SW480 (cell line): ENCODE data around the gene CXCR5.

Experiments used
- DNase-seq: peaks from one replicate; pipeline ENCODE4 v3.0.0-alpha.2; 2016; ENCODE audit warnings: low spot score

Gene CXCR5

DNA sequence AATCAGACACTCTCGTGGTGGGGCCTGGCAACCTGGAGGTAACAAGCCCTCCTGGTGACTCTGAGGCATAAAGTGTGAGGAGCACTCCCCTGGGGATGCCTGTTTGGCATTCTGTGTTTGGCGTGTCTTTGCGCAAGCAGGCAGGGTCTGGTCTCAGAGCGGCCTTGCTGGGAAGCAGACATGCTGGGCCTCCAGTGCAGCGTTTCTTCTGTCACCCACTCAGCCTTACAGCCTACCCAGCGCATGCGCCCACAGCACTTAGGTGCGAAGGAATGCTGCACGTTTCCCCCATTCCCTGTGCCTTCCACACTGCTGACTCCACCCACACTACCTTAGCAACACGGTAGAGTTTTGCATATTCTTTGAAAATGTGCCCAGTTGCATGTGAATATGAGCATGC lies 7.4 kb upstream of the CXCR5 start:
- no peak for DNase-seq

DNA sequence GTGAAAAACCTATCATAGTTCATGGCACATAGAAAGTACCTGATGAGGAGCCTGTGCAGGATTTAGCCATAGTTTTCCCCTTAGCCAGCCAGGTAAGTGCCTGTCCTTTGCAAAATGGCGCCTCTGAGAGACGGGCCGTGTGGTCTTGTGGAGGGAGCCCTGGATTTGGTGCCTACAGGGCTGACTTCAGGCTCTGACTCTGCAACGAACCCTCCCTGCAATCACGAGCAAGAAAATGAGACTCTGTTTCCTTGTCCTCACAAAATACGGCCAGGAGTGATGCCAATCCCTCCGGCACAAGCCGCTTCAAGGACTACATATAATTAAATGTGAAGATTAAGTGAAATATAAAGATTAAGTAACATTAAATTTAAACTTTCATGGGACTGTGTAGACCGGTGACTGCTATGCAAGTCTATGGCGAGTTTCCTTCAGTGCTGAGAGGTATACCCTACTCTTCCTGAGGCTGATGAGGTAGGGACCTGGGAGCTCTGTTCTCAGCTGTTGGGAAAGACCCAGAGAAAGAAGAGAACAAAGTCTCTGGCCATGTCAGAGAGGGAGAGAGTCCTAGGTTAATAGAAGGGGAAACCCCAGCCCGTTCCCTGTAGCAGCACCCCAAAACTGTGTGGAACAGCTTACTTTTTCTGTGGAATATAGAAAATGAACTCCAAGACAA lies 6.1 kb upstream of the CXCR5 start:
- DNase-seq: no peak

DNA sequence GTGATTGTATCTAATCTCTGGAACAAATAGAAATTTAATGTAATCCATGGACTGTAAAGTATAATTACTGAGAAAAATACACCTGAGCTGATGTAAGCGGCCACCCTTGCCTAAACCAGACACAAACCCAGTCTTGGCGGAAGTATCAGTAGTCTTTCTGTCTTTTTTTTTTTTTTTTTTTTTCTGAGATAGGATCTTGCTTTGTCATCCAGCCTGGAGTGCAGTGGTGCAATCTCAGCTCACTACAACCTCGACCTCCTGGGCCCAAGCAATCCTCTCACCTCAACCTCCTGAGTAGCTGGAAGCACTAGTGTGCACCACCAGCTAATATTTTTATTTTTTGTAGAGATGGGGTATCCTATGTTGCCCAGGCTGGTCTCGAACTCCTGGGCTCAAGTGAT lies 5.5 kb upstream of the CXCR5 start:
- DNase-seq: no peak

DNA sequence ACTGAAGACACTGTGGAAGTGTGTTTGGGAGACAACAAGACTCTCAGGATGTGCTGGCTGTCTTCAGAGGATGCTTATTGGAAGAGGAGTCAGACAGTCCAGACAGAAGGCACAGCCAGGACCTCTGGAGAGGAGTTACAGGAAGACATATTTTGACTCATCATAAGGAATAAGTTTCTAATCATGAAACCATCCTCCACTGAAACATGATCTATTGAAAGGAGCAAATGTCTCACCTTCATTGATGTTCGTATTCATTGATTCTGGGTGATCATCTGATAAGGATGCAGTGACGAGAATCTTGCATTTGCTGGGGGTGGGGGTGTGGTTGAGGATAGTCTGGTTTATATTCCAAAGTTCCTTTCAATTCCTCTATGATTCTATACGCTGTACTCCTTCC lies 2.5 kb upstream of the CXCR5 start:
- no peak for DNase-seq

DNA sequence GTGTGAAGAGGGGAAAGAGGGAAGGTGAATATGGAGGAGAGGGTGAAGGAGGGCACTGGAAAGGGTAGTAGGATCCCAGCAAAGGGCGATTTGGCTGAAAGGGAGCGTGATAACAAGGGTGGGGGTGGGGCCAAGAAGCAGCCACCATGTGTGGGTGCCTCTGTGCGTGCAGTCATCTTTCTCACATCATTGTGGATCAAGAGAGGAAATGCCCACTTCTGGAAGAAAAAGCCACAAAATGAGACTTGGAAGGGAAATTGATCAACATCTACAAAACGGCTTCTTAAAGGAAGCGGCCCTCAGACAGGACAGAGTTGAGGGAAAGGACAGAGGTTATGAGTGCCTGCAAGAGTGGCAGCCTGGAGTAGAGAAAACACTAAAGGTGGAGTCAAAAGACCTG lies 1.2 kb upstream of the CXCR5 start:
- DNase-seq: no peak

DNA sequence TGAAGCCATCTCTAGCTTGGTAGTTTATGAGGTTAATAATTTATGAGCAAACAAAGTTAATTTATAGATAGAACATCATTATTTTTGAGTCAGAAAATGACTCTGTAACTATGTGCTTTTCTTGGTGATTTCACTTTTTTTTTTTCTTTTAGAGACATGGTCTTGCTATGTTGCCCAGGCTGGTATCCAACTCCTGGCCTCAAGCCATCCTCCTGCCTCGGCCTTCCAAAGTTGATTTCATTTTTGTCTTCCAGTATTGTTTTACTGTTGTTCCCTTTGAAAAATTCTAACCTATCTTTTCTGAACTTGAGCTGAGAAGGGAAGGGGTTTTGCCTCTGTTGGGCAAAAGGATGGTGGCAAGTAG lies 706 bp upstream of the CXCR5 start:
- DNase-seq: no peak

DNA sequence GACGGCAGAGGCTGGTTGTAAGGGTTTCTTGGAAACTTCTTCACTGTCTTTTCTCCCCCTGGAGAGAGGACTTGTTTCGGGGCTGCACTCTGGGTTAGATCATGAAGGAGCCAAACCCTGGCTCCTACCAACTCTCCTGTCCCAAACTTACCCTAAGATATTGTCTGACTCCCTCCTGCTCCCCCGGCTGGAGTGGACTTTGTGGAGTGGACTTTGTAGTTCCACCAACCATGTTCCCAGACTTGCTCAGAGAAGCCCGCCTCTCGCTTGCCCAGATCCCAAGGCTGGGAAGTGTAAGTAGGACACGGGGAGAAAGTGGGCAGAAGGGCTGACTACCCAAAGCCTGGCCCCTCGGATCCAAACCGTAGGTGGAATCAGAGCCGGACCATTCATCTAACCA lies 1.2 kb downstream of the CXCR5 start:
- DNase-seq: no peak

DNA sequence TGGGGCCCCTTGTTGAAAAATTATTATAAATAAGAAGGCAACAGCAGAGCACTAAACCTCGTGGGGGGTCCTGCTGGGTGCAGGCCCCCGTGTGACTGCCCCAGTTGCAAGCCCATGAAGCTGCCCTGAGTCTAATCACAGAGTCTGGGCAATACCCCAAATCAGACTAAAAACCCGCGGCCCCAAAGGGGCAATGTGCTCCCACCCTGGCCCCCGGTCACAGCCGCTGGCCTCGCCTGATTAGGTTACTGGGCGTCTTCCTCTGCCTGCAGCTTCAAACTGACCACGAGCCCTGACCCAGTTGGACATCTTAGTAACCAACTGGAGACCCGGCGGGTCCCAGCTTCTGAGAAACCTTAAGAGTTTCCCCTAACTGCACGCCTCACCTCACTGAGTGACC lies 1.6 kb downstream of the CXCR5 start:
- DNase-seq: no peak

DNA sequence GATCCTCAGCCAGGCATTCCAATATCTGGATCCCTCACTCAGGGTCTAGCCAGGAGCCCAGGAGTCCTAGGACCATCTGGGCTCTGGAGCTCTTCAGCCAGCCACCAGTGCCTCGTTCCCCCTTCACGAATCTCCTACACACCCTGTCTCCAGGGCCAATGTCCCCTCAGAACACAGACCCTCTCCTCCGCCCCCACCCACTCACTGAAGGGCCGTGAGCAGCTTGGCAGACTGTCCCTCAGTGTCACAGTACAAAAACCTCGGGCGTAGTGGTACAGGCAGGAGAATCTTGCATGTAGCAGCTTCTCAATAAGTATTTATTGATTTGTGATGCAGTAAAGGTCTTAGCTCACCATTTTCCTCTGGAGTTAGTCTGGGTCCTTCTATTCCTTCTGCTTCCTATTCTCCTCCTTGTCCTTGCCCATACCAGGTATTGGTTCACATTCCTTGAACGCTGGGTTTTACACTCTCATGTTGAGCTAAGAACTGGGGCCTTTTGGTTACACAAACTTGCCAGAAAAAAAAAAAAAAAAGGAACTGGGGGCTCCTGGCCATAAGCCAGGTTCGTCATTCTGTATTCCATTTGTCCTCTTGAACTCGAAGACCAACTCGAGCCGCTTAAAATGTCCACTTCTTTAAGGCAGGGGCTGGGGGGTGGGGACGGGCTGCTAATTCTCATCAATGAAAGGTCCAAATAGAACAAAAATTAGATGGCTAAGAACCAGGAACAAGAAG lies 2.3 kb downstream of the CXCR5 start:
- no peak for DNase-seq

DNA sequence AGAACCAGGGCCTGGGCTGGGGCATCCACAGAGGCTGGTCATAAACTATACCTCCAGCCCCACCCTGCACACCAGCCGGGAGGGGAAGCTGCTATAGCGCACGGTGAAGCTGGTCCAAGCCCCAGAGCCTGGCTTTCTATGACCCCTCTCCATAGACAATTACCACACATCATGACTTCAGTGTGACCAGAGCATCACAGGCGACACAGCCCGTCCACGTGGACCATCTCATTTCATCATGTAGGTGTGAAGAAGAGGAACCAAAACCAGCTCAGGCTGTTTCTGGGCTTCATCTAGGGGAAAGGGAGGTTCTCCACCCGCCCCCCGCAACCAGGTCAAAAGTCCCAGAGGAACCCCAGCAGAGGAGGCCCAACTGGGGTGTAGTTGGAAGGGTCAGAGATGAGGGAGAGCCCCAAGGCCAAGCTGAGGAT lies 3.0 kb downstream of the CXCR5 start:
- DNase-seq: no peak

DNA sequence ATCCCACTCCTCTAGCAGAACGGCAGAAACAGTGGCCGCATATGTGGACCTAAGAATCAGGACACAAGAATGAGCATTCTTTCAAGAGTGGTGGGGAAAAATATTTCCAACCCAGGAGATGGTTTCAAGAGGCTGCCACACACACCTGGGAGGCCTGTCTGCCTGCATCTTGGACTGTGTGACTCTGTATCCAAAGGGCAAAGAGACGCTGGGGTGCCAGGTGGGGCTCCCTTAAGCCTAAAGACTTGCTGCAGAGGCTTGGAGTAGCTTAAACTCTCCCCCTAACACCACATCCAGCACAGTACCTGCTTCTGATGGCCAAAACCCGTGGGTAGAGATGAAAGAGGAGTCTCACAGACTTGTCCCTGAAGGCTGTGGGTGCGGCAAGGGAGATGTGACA lies 3.5 kb downstream of the CXCR5 start:
- no peak for DNase-seq

DNA sequence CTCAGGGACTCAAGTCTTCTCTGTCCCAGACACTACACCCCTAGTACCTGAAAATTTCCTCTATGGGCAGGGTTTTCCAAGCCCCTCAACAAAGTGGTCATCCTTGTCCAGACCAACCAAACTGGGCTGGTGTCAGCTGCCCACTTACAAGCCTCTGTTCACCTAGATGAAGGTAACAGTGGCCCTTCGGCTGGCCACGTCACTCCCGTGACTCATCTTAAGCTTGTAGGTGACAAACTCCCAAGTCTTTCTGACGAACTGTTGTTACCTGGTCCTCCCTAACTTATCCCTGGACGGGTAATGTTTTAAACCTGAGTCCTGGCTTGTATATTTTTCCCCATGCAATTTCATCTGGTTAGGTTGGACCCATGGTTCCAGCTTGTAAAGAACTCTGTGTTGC lies 4.7 kb downstream of the CXCR5 start:
- DNase-seq: no peak

DNA sequence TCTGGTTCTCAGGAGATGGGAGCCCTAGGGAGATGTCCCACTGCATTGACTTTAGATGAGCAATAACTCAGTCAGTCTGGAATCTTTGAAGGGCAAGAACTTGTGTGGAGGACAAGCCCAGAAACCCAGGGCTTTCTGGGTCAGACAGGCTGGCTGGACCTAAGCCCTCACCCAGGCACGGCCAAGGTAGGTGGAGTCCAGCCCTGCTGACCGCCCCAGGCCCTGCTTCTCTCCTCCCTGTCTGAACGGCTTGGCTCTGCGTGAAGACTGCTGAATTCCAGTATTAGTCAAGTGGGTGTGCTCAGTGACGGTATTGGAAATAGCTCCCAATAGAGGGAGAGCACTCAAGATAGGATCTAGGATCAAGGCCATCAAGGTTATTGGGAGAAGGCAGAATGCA lies 6.1 kb downstream of the CXCR5 start:
- no peak for DNase-seq

DNA sequence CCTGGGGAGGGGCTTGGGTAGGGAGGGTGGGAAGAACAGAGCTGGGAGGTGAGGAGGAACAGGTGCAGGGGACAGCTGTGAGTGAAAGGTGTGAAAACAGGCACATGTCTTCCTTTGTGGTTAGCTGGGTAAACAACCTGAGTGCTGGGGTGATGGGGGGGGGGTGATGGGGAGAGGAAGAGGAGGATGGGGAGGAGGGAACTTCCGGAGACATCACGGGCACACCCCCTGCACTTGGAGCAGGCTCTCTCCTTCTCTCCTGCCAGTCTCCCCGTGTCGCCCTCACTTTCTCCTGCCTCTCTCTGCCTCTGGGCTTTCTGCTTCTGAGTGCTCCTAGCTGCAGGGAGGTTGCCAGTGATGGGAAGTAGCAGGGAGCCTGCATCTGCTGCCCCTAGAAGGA lies 8.8 kb downstream of the CXCR5 start:
- peak; percentile 63 for DNase-seq

DNA sequence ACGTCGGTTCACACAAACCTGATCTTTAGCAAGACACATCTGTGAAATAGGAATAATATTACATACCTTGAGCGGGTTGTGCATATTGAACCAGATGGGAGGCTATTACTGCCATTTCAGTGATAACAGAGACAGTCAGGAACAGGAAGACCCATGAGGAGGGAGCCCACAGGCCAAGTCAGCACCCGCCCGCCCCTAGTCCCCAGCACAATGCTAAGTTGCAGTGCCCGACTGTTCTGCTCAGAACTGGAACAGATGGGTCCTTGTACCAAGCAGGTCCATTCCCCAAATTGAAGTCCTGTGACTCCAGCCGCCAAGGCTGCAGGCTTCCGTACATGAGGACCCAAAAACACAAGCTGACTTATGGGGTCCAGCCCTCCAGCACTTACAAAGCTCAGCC lies 9.3 kb downstream of the CXCR5 start:
- no peak for DNase-seq

DNA sequence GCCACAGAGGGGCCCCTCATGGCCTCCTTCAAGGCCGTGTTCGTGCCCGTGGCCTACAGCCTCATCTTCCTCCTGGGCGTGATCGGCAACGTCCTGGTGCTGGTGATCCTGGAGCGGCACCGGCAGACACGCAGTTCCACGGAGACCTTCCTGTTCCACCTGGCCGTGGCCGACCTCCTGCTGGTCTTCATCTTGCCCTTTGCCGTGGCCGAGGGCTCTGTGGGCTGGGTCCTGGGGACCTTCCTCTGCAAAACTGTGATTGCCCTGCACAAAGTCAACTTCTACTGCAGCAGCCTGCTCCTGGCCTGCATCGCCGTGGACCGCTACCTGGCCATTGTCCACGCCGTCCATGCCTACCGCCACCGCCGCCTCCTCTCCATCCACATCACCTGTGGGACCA lies 10.0 kb downstream of the CXCR5 start:
- no peak for DNase-seq

DNA sequence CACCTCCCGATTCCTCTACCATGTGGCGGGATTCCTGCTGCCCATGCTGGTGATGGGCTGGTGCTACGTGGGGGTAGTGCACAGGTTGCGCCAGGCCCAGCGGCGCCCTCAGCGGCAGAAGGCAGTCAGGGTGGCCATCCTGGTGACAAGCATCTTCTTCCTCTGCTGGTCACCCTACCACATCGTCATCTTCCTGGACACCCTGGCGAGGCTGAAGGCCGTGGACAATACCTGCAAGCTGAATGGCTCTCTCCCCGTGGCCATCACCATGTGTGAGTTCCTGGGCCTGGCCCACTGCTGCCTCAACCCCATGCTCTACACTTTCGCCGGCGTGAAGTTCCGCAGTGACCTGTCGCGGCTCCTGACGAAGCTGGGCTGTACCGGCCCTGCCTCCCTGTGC lies 10.5 kb downstream of the CXCR5 start:
- DNase-seq: no peak

DNA sequence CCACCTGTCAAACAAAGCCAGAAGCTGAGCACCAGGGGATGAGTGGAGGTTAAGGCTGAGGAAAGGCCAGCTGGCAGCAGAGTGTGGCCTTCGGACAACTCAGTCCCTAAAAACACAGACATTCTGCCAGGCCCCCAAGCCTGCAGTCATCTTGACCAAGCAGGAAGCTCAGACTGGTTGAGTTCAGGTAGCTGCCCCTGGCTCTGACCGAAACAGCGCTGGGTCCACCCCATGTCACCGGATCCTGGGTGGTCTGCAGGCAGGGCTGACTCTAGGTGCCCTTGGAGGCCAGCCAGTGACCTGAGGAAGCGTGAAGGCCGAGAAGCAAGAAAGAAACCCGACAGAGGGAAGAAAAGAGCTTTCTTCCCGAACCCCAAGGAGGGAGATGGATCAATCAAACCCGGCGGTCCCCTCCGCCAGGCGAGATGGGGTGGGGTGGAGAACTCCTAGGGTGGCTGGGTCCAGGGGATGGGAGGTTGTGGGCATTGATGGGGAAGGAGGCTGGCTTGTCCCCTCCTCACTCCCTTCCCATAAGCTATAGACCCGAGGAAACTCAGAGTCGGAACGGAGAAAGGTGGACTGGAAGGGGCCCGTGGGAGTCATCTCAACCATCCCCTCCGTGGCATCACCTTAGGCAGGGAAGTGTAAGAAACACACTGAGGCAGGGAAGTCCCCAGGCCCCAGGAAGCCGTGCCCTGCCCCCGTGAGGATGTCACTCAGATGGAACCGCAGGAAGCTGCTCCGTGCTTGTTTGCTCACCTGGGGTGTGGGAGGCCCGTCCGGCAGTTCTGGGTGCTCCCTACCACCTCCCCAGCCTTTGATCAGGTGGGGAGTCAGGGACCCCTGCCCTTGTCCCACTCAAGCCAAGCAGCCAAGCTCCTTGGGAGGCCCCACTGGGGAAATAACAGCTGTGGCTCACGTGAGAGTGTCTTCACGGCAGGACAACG lies 11.7 kb downstream of the CXCR5 start:
- no peak for DNase-seq

DNA sequence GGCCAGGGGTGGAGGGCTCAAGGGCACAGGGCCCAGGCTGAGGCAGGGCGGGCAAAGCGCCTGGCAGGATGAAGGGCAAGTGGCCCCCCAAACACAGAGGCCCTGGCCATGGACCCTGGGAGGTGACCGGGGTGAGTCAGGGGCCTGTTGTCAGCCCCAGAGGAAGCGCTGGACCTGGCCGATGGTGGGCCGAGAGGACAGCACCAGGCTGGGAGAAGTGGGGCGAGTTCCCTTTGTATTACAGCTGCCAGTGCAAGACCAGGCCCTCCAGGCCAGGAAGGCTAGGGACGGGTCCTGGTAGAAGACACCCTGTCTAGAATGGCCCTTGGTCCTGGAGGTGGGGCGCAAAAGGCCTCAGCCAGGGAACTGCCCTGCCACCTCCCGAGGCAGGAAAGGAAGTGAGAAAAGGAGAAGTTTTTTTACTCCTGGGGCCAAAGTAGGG lies 12.8 kb downstream of the CXCR5 start:
- no peak for DNase-seq

DNA sequence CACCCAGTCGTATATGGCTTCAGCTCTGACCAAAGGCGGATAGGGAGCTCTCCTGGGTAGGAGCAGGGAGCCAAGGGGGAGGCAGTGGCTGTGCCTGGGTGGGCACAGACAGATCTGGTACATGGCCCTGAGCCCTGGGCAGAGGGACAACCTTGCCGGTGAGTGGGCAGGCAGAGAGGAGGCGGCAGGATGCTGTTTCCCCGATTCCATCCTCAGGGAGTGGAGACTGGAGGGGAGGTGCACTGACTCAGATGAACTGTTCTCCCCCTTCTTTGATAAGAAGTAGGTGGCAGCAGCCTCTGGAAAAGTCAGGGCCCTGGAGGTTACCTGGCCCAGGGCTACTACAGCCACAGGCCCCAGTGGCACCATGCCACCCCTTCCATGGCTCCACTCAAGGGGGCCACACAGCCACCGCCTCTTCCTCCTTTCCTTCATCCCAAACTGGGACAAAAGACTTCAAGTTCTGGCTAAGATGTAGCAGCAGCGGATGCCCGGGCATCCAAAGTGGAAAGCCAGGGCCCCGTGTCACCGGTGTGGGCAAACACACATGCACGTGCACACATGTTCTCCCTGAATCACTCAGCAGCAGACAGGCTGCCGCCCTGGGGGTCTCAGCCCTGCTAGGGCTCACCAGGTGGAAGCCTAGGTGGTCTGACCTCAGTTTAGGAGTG lies 13.4 kb downstream of the CXCR5 start:
- no peak for DNase-seq

DNA sequence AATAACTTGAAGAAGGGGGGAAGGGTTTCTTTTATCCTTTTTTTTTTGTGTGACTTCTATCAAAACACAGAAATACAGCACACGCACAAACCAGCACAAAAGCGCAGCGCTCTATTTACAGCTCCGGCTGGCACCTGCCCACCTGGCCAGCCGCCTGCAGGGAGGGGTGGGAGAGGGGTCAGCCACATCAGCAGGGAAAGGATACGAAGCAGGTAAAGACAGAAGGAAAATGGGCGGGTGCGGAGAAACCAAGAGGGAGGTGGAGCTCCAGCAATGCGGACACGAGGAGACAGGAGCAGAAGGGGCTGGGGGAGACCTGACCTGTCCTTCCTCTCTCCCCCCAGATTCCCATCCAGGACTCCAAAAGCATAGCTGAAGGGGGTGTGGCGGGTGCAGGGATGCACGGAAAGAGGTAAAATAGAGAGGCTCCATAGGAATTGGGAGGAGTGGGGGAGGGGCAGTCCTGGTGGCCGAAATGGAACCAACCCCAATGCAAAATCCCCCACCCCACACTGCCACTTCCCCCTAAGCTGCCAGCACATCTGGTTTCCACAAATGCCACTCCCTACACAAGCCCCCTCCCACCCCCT lies 14.1 kb downstream of the CXCR5 start:
- DNase-seq: no peak
